Measurements from ENCODE around the gene MYMK. TPM values are rescaled to one million over a fixed set of nuclear protein-coding genes. Genes with fewer than 3 reads are reported as not detected.
A peak's percentile ranks its signal among the peaks of the same experiment; 100 is the strongest.

The MYMK gene
- total RNA-seq, 4 donors from 2014 or later = not detected

DNA sequence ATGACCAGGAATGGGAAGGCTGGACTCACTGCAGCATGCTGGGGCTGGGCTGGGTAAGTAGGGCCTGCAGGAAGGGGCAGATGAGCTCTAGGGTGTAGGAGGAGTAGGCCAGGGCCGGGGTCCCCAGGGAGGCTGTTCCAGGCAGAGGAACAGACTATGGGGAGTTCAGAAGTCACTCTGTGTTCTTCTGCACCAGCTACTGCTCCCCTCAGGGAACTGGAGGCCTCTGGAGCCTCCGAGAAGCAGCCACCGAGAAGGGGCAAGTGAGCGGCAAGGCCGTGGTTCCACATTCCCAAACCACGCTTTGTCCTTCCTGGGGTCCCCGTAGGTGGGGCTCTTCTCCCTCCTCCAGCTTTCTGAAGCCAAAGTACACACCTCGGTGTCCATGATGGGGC lies 37.4 kb downstream of the MYMK start:
- Histone ChIP-seq H3K27ac (peak overlapping the region in 2 of 4 donors; percentile 32 to 62), H3K4me1 (peaks cover 12 to 37% (median 15%) of the 10 kb centered on the region in 3 donors), H3K9me3 (no peaks in the 10 kb centered on the region), H3K4me3 (no peak overlapping the region), H3K36me3 (no peaks in the 10 kb centered on the region), H3K27me3 (peaks cover 0 to 48% (median 0%) of the 10 kb centered on the region in 4 donors)
- WGBS, 2 donors = 84 to 92% methylated on average over 6 to 7 of the region's 8 CpGs
- intact Hi-C loops (cut with DNase I) = loop anchor here (5.0 kb wide), 1 partner anchor 80 kb away; no protein-coding TSS in a partner anchor
- TF ChIP-seq CTCF (IDR thresholded peaks at IDR 0.05) (no peak), POLR2A (IDR thresholded peaks at IDR 0.05) (no peak)
- no peak for DNase-seq

DNA sequence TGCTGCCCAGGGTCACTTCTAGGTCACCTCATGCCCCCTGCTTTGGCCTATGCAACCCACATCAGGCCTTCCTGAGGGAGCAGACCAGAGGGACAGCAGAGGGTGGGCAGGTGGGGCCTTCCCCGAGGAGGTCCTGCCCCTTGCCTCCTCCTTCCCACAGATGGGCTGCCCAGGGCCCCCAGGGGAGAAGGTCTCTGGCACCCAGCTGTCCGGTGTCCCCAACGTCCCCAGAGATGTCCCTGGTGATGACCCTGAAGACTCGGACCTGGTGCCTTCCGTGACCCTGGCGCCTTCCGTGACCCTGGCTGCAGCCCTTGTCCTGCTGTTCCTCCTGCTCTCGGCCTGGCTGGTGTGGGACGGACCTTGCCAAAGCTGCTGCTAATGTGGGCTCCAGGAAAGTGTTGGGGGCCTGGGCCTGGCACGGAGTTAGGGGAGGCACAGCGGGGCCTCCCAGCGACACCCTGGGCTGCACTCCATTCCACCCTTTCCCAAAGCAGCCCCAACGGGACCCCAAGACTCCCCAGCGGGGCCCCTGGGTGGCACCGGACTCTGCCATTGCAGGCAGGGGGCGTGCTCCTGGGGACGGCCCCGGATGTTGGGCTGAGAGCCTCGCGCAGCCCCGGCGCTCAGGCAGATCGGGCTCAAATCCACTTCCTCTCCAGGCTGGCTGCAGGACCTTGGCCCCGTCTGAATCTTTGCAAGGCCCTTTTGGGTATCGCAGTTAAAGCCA lies 39.1 kb downstream of the MYMK start:
- TF ChIP-seq POLR2A (IDR thresholded peaks at IDR 0.05) (no peak), CTCF (IDR thresholded peaks at IDR 0.05) (no peak)
- H3K27me3 ChIP-seq = peaks cover 0 to 42% (median 0%) of the 10 kb centered on the region in 4 donors
- 33 to 95% methylated on average over 4 to 13 of the region's 25 CpGs for WGBS, 2 donors

DNA sequence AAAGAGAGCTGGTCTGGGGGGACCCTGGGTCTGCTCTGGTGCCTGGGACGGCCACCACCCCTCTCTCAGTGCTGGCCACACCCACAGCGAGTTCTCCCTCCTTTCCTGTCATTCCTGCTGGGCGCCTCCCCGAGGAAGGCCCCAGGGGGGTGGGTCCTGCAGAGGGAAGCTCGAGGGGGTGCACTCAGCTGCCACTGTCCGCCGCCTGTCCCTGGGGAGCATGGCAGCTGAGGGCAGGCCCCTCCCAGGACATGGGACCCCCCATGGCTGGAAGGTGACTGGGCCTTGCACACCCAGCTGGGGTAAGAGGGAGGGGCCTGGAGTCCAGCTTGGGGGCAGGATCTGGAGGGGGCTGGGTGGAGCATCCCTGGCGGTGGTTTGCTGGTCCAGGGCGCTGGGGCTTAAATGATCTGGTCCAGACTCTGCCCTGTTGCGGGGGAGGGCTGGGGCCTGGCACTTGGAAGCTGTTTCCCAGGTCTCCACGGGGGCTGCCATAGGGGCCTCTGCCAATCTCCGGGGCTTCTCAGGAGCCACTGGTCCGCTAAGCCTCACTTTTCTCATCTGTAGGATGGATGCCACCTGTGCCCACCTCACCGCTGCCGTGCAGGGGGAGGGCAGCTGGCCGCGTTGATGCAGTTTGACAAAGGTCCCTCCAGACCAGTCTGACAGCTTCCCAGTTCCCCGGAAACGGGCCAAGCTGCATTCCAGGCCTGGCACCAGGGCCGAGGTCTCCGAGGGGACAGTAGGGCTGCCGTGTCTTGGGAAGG lies 39.9 kb downstream of the MYMK start:
- intact Hi-C loops (cut with DNase I) = loop anchor here (5.0 kb wide), 1 partner anchor 78 kb away; no protein-coding TSS in a partner anchor
- TF ChIP-seq CTCF (IDR thresholded peaks at IDR 0.05) (no peak), POLR2A (IDR thresholded peaks at IDR 0.05) (no peak)
- Histone ChIP-seq H3K4me1 (peaks cover 6 to 28% (median 6%) of the 10 kb centered on the region in 3 donors), H3K27me3 (peaks cover 0 to 43% (median 0%) of the 10 kb centered on the region in 4 donors), H3K27ac (no peak overlapping the region), H3K4me3 (no peak overlapping the region), H3K9me3 (no peaks in the 10 kb centered on the region), H3K36me3 (no peaks in the 10 kb centered on the region)
- no CpG with 5 or more reads among the region's 22 CpGs for WGBS, 2 donors
- no peak for DNase-seq

More for the DNA sequence above, 39.1 kb downstream of the MYMK start:
- no peak for DNase-seq
- intact Hi-C loops (cut with DNase I) = loop anchor here (5.0 kb wide), 1 partner anchor 78 kb away; no protein-coding TSS in a partner anchor
- H3K27ac ChIP-seq = no peak overlapping the region
- H3K9me3 ChIP-seq = no peaks in the 10 kb centered on the region
- peaks cover 5 to 26% (median 6%) of the 10 kb centered on the region in 3 donors for H3K4me1 ChIP-seq
- no peak overlapping the region for H3K4me3 ChIP-seq
- H3K36me3 ChIP-seq = no peaks in the 10 kb centered on the region

- Histone ChIP-seq H3K27ac (no peak overlapping the region), H3K4me1 (peaks cover 14 to 41% (median 18%) of the 10 kb centered on the region in 3 donors), H3K36me3 (no peaks in the 10 kb centered on the region), H3K4me3 (no peak overlapping the region), H3K9me3 (no peaks in the 10 kb centered on the region), H3K27me3 (peaks cover 0 to 50% (median 0%) of the 10 kb centered on the region in 4 donors)
- intact Hi-C loops (cut with DNase I) = no loop called here
- WGBS, 2 donors = 77 to 80% methylated on average over 2 to 9 of the region's 9 CpGs
- TF ChIP-seq CTCF (IDR thresholded peaks at IDR 0.05) (no peak), POLR2A (IDR thresholded peaks at IDR 0.05) (no peak)
- no peak for DNase-seq
These were observed 41.1 kb downstream of the MYMK start for GRCh38 chr9:133483611-133484010.

Data from esophagus squamous epithelium (tissue), 5 donors.